NCI-H1694 (cell line): Measurements from ENCODE around the gene C6orf15.
A peak's percentile ranks its signal among the peaks of the same experiment; 100 is the strongest.

ENCODE experiments used
- DNase-seq: peaks from one replicate; lab custom pipeline; 2025; lab: John Stamatoyannopoulos, UW

Gene C6orf15

GRCh38 chr6:31112478-31112877, at the start of gene C6orf15:
TSS of gene C6orf15 (minus strand) at chr6:31112575. CDS start at chr6:31112555, 20 bp downstream.
- no peak for DNase-seq

- DNase-seq: no peak
Measured at GRCh38 chr6:31161216-31162126, 49.1 kb upstream of the C6orf15 start.

GRCh38 chr6:31158863-31159855, 46.8 kb upstream of the C6orf15 start:
- no peak for DNase-seq

- DNase-seq: peak; percentile 94
Measured at GRCh38 chr6:31158140-31158862, 45.9 kb upstream of the C6orf15 start, which contains the start of gene TCF19. TSS of gene TCF19 (plus strand) at chr6:31158589. CDS start at chr6:31159470, 881 bp downstream.

- DNase-seq: no peak
Measured at GRCh38 chr6:31157513-31158139, 45.3 kb upstream of the C6orf15 start, which contains the start of gene CCHCR1. TSS of gene CCHCR1 (minus strand) at chr6:31157802. CDS start at chr6:31157600, 202 bp downstream.

GRCh38 chr6:31156641-31157040, 44.3 kb upstream of the C6orf15 start:
- DNase-seq: no peak

GRCh38 chr6:31154436-31154835, 42.1 kb upstream of the C6orf15 start:
- DNase-seq: no peak

GRCh38 chr6:31152781-31153180, 40.4 kb upstream of the C6orf15 start:
- no peak for DNase-seq

GRCh38 chr6:31149827-31150447, 37.6 kb upstream of the C6orf15 start:
- no peak for DNase-seq

GRCh38 chr6:31145386-31145785, 33.0 kb upstream of the C6orf15 start:
- no peak for DNase-seq

- DNase-seq: no peak
Measured at GRCh38 chr6:31144970-31145340, 32.6 kb upstream of the C6orf15 start.

GRCh38 chr6:31144296-31144969, 32.1 kb upstream of the C6orf15 start:
- no peak for DNase-seq

GRCh38 chr6:31143148-31143547, 30.8 kb upstream of the C6orf15 start:
- DNase-seq: no peak

- DNase-seq: no peak
Measured at GRCh38 chr6:31142361-31142761, 30.0 kb upstream of the C6orf15 start.

- no peak for DNase-seq
Measured at GRCh38 chr6:31140643-31141042, 28.3 kb upstream of the C6orf15 start.

- no peak for DNase-seq
Measured at GRCh38 chr6:31139599-31139998, 27.2 kb upstream of the C6orf15 start.

- no peak for DNase-seq
Measured at GRCh38 chr6:31138982-31139381, 26.6 kb upstream of the C6orf15 start, which contains the start of gene PSORS1C2. TSS of gene PSORS1C2 (minus strand) at chr6:31139066. CDS start at chr6:31139026, 40 bp downstream.

- no peak for DNase-seq
Measured at GRCh38 chr6:31135710-31136109, 23.3 kb upstream of the C6orf15 start.

- no peak for DNase-seq
Measured at GRCh38 chr6:31132806-31133205, 20.4 kb upstream of the C6orf15 start.

- no peak for DNase-seq
Measured at GRCh38 chr6:31131595-31131994, 19.2 kb upstream of the C6orf15 start.
